HUDEP-2 (cell line): Measurements from ENCODE around the gene ERV3-1.

ENCODE experiments used
- DNase-seq, 76 experiments: peaks; one replicate each; lab custom pipeline; 2025; ENCODE audit not compliant: unreplicated experiment in 76 of 76; lab: John Stamatoyannopoulos, UW

The ERV3-1 gene

GRCh38 chr7:64945503-64946175 lies 60.8 kb downstream of the ERV3-1 start:
- DNase-seq = peak in 9 of 76 experiments; percentile 3 to 54 (median 32)

DNA sequence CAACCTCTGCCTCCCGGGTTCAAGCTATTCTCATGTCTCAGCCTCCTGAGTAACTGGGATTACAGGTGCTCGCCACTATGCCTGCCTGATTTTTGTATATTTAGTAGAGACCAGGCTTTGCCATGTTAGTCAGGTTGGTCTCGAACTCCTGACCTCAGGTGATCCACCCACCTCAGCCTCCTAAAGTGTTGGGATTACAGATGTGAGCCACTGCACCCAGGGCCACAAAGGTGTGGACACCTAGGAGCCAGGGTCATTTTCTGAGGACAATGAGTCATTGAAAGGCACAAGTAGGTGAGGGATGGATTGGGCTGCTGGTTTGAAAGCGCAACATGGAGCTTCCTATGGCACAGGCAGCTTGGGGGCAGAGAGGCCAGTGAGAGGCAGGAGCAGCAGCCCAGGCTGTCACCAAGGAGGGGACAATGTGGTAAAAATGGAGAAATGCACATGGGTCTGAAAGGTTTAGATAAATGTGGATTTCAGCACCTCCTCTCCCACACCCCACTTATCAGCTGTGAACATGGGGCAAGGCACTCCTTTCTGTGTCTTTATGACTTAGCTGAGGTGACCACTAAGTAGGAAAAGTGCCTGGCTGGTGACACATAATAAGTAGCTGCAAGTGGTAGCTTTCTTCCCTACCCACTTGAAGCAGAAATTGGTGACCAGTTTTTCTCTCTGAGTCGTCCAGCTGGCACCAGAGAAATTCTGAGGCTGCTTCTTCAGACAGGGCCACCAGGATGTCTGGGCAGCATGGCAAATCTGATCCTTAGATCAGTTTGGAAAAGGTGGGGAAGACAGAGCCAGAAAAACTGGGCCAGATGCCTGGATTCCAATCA lies 61.6 kb downstream of the ERV3-1 start:
- DNase-seq = peak in 73 of 76 experiments; percentile 4 to 88 (median 55)
